Embryonic facial prominence (tissue), 1 donor: ENCODE data around the gene NEK7.

Experiments used
- DNase-seq: peaks from one replicate; pipeline ENCODE4 v3.0.0-alpha.2; 2016; ENCODE audit errors: extremely low spot score

Gene NEK7

GRCh38 chr1:198352975-198353695 is 196.3 kb downstream of the NEK7 start:
- no peak for DNase-seq

DNA sequence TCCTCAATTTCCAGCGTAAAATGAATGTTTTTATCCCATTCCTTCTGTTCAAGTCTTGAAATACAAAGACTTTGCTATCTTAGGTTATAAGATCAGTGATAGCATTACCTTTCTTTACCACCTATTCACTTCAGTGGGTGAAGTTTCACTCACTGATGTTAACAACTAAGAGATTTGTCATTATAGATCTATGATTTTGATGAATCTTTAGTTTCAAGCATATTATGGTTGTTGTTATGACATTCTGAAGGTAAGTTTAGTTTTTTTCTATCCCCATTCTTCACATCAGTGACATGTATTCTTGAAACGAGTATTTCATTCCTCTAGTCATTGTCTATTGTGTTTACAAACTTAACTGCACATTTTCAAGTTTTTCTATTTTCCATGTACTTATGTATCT is 201.1 kb downstream of the NEK7 start:
- no peak for DNase-seq

DNA sequence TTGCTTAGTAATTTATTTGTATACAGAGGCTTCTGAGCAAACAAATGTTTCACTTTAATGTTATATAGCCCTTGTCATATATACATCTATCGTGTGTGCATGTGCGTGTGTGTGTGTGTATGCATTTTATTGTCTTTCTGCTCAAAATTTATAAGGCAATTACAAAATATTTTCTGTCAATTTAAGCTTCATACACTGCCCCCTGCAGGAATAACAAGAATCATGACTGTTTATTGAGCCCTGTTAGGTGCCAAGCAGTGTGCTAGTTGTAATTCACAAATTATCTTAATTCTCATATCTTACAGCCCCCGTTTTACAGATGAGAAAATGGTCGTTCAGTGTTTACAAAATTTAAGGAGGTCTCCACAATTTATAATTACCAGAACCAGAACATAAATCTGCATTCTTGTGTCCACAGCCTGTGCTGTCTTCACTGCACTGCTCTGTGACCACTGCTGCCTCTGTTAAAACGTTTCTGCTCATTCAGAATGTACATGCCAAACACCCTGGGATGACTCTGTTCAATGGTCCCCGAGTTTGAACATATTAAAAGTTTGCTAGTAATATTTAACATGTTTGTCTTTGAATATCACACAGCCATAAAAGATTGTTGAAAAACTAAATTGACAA is 202.3 kb downstream of the NEK7 start:
- DNase-seq = no peak

DNA sequence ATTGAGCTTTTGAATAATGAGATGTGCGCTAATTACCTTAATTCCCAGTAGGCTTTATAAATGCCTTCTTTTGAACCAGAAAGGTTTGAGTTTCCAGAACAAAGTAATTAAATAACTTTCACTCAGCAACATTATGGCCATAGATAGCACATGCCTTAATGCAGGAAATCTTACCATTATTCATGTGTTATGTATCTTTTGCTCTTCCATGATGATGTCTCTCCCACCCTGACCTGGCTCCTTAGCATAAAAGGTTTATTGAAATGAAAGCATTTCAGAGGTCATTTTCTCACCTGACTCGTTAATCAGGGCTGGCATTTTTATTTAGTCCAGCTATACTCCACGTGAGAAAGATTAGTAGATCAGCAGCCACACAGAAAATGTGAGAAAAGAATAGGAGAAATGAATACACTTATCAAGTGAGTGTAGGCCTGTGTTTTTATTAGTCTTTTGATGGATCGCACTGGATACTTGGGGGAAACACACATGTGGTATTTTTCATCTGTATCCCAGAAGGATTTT is 203.5 kb downstream of the NEK7 start:
- no peak for DNase-seq

- DNase-seq = no peak
These were observed 204.5 kb downstream of the NEK7 start for GRCh38 chr1:198361237-198361767.

- no peak for DNase-seq
These were observed 206.9 kb downstream of the NEK7 start for GRCh38 chr1:198363625-198364151.

GRCh38 chr1:198364471-198364870 is 207.7 kb downstream of the NEK7 start:
- no peak for DNase-seq

GRCh38 chr1:198367296-198367695 is 210.5 kb downstream of the NEK7 start:
- no peak for DNase-seq

GRCh38 chr1:198370996-198371395 is 214.2 kb downstream of the NEK7 start:
- no peak for DNase-seq
